Iris pigment epithelial cell (primary cell): ENCODE results near the gene NMRK2.

Experiments used
- DNase-seq: peaks from one replicate; pipeline ENCODE4 v3.0.0-alpha.2; 2011; ENCODE audit warnings: low read depth

NMRK2 gene

GRCh38 chr19:3981736-3982681, 49.1 kb downstream of the NMRK2 start:
- DNase-seq: no peak

- DNase-seq: peak; percentile 73
Measured at GRCh38 chr19:3982701-3983541, 50.1 kb downstream of the NMRK2 start.

- no peak for DNase-seq
Measured at GRCh38 chr19:3983542-3983914, 50.7 kb downstream of the NMRK2 start.

- peak; percentile 67 for DNase-seq
Measured at GRCh38 chr19:3983936-3984583, 51.2 kb downstream of the NMRK2 start.

- no peak for DNase-seq
Measured at GRCh38 chr19:3984584-3984907, 51.7 kb downstream of the NMRK2 start.

GRCh38 chr19:3984908-3985642, 52.2 kb downstream of the NMRK2 start, which contains the start of gene EEF2:
TSS of gene EEF2 (minus strand) at chr19:3985463. CDS start at chr19:3985380, 83 bp downstream.
- peak; percentile 81 for DNase-seq

- DNase-seq: no peak
Measured at GRCh38 chr19:3985643-3986259, 52.9 kb downstream of the NMRK2 start.

GRCh38 chr19:3986260-3987041, 53.6 kb downstream of the NMRK2 start:
- DNase-seq: peak; percentile 84

- DNase-seq: peak; percentile 69
Measured at GRCh38 chr19:3987619-3988371, 54.9 kb downstream of the NMRK2 start.

GRCh38 chr19:3990815-3991117, 57.9 kb downstream of the NMRK2 start:
- no peak for DNase-seq
